Fibroblast of mammary gland (primary cell): ENCODE data around the gene HTR3D.
"Not testable (repeated sequence)": the region's sequence is repeated elsewhere in the genome, so short reads cannot be mapped to it uniquely, and the experiment has no call there.

ENCODE experiments used
- DNase-seq: peaks from one replicate; pipeline ENCODE4 v3.0.0-alpha.2; 2010; ENCODE audit warnings: low read depth
- H3K4me3 ChIP-seq: 2 replicates; pipeline ENCODE4 v1.5.1; 2011; ENCODE audit warnings: low read depth, mild to moderate bottlenecking, low read length, moderate library complexity; ENCODE audit not compliant: control insufficient read depth
- CTCF ChIP-seq: conservative IDR thresholded peaks from 2 replicates; pipeline ENCODE4 v1.5.1; 2011; ENCODE audit warnings: low read depth, low read length, inconsistent platforms; ENCODE audit not compliant: control insufficient read depth, insufficient read depth

The HTR3D gene

GRCh38 chr3:184005941-184006507 lies 25.5 kb upstream of the HTR3D start:
- DNase-seq = peak; percentile 34
- TF ChIP-seq CTCF = no peak
- no peak overlapping the region for H3K4me3 ChIP-seq

- not testable (repeated sequence) for DNase-seq, H3K4me3 ChIP-seq
Observed at GRCh38 chr3:184007143-184007813, 24.3 kb upstream of the HTR3D start.

GRCh38 chr3:184008161-184008560 lies 23.4 kb upstream of the HTR3D start:
- TF ChIP-seq CTCF = no peak
- no peak for DNase-seq
- no peak overlapping the region for H3K4me3 ChIP-seq

- no peak for TF ChIP-seq CTCF
- no peak for DNase-seq
Observed at GRCh38 chr3:184011230-184011876, 20.2 kb upstream of the HTR3D start.

GRCh38 chr3:184011937-184012889 lies 19.3 kb upstream of the HTR3D start:
- no peak for DNase-seq
- H3K4me3 ChIP-seq = no peak overlapping the region
- no peak for TF ChIP-seq CTCF

More at GRCh38 chr3:184011230-184011876, 20.2 kb upstream of the HTR3D start:
- no peak overlapping the region for H3K4me3 ChIP-seq

GRCh38 chr3:184015381-184016019 lies 16.0 kb upstream of the HTR3D start:
- TF ChIP-seq CTCF = no peak
- DNase-seq = peak; percentile 4
- H3K4me3 ChIP-seq = no peak overlapping the region
